Measurements from ENCODE around the gene PDE8B. TPM values are rescaled to one million over a fixed set of nuclear protein-coding genes. Genes with fewer than 3 reads are reported as not detected.

The PDE8B gene
- total RNA-seq, 1 experiment from 2014 or later, result 0.07 TPM

GRCh38 chr5:77259476-77259875 is 49.0 kb downstream of the PDE8B start:
- no peaks in the 10 kb centered on the region for H3K9me3 ChIP-seq (ENCODE audit: control insufficient read depth, low read depth, low read length)
- H3K4ac ChIP-seq (ENCODE audit: low read depth, low read length), result no peak overlapping the region
- H3K27me3 ChIP-seq (ENCODE audit: insufficient read depth, low read length), result no peaks in the 10 kb centered on the region
- no peak for TF ChIP-seq CTCF (conservative IDR thresholded peaks at IDR 0.05)
- H3K79me2 ChIP-seq (ENCODE audit: insufficient read depth, low read length), result no peaks in the 10 kb centered on the region
- H2BK120ac ChIP-seq (ENCODE audit: low read depth, low read length, poor library complexity, severe bottlenecking), result no peak overlapping the region
- H3K18ac ChIP-seq (ENCODE audit: insufficient read length, low read depth, low read length), result no peak overlapping the region
- no peak overlapping the region for H2AK5ac ChIP-seq (ENCODE audit: insufficient read length, low read length)
- H4K8ac ChIP-seq (replicated peaks; ENCODE audit: insufficient read length, low read depth, low read length), result no peak overlapping the region
- no peak overlapping the region for H2BK15ac ChIP-seq (ENCODE audit: low read depth, low read length)
- no peak overlapping the region for H3K4me3 Mint-ChIP-seq
- no peak overlapping the region for H3K9ac ChIP-seq (ENCODE audit: extremely low read depth, insufficient read length, low read length)
- no peak overlapping the region for H3K23ac ChIP-seq (ENCODE audit: insufficient read length, low read depth, low read length)
- no peak overlapping the region for H3K4me2 ChIP-seq (ENCODE audit: insufficient read depth, insufficient read length, low read length)
- no peak overlapping the region for H2BK12ac ChIP-seq (ENCODE audit: insufficient read length, low read depth, low read length)
- no peak overlapping the region for H3K56ac ChIP-seq (ENCODE audit: insufficient read length, low read depth, low read length)
- H3K27ac Mint-ChIP-seq, result no peak overlapping the region
- H2AFZ ChIP-seq (ENCODE audit: low read length), result no peak overlapping the region
- H4K20me1 ChIP-seq (ENCODE audit: control insufficient read depth, insufficient read depth, insufficient read length), result no peaks in the 10 kb centered on the region
- H2BK5ac ChIP-seq (ENCODE audit: insufficient read length, low read length), result no peak overlapping the region
- H3K4me1 Mint-ChIP-seq, result peaks cover 9 to 12% of the 10 kb centered on the region in 2 experiments
- no peak overlapping the region for H2BK20ac ChIP-seq (ENCODE audit: low read depth, low read length, poor library complexity, severe bottlenecking)
- no peaks in the 10 kb centered on the region for H3K23me2 ChIP-seq (ENCODE audit: insufficient read length, low read depth, low read length, poor library complexity, severe bottlenecking)
- H3K27ac ChIP-seq (ENCODE audit: insufficient read length, low read depth, low read length), result no peak overlapping the region
- no peak overlapping the region for H3T11ph ChIP-seq (ENCODE audit: low read length)
- no peak overlapping the region for H4K91ac ChIP-seq (ENCODE audit: insufficient read length, low read depth, low read length)
- H3K4me1 ChIP-seq (ENCODE audit: insufficient read depth, low read length), result no peaks in the 10 kb centered on the region
- H4K5ac ChIP-seq (ENCODE audit: insufficient read length, low read depth, low read length), result no peak overlapping the region
- no peak overlapping the region for H3K14ac ChIP-seq (ENCODE audit: insufficient read depth, low read length)
- H3K79me1 ChIP-seq (ENCODE audit: insufficient read depth, low read depth, low read length, poor library complexity, severe bottlenecking), result no peaks in the 10 kb centered on the region
- H3K36me3 Mint-ChIP-seq (ENCODE audit: insufficient read depth in 1 of 3, low read depth in 3 of 3), result no peaks in the 10 kb centered on the region
- H3K9me3 Mint-ChIP-seq, result no peaks in the 10 kb centered on the region
- no peak for DNase-seq
- H3K27me3 Mint-ChIP-seq (ENCODE audit: low read depth), result peaks cover 5% of the 10 kb centered on the region; the same call in 1 of the 2 replicates
